ENCODE data around the gene PEX6.

GRCh38 chr6:42984924-42985475 lies 6.0 kb upstream of the PEX6 start:
- TF ChIP-seq CTCF (IDR thresholded peaks at IDR 0.05) = no peak
- no peak for TF ChIP-seq POLR2A (IDR thresholded peaks at IDR 0.05)
- TF ChIP-seq POLR2AphosphoS5 (IDR thresholded peaks at IDR 0.05) = no peak

Data from upper lobe of left lung (tissue), 4 donors.